HG02943 (cell line): ENCODE measurements around the gene FGD2.

Experiments used
- ATAC-seq: cut with Tn5 transposase; IDR thresholded peaks from one replicate; pipeline ENCODE4 v1.9.1; 2021; ENCODE audit warnings: mild to moderate bottlenecking, low read depth, moderate library complexity; ENCODE audit not compliant: unreplicated experiment

Gene FGD2

GRCh38 chr6:36969988-36970891, 35.2 kb upstream of the FGD2 start:
- no peak for ATAC-seq

DNA sequence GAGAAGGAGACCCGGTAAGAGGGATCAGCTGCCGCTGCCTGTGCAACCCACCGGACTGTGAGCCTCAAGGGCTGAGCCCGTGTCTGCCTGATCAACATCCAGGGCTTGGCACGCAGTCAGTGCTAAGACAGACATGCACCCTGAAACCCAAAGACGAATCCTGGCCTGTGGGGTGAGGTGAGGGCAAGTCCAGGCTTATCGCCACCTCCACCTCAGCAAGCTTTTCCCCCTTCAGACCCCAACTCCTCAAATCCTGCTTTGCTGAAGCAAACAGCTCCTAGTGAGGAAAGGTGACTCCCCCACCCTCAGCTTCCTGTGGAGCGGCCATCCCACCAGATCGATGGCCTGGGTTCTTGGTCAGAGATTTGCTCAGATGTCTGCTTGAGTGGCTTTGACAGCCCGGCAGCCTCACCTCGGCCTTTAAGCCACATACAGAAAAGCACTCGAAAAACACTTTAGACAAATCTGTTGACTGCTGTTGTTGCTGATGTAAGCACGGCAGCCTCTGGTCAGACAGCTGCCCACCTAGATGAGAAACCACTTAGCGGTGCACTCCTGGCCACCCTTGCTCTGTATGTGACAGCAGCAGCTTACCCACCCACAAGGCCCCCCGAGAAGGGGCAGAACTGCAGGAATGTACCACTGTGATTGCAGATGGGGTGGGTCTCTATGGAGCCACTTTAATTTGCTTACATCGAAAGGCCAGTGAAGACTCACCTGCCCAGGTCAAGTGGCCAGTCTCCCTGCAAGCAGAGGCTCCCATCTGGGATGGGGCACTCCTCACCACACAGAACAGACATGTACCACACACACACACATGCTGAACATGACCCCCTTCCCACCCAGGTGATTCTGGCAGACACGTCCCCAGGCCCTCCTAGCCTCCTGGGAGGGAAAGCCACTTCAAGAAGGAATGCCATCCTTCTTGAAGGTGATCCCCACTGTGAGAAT, 34.3 kb upstream of the FGD2 start:
- no peak for ATAC-seq

DNA sequence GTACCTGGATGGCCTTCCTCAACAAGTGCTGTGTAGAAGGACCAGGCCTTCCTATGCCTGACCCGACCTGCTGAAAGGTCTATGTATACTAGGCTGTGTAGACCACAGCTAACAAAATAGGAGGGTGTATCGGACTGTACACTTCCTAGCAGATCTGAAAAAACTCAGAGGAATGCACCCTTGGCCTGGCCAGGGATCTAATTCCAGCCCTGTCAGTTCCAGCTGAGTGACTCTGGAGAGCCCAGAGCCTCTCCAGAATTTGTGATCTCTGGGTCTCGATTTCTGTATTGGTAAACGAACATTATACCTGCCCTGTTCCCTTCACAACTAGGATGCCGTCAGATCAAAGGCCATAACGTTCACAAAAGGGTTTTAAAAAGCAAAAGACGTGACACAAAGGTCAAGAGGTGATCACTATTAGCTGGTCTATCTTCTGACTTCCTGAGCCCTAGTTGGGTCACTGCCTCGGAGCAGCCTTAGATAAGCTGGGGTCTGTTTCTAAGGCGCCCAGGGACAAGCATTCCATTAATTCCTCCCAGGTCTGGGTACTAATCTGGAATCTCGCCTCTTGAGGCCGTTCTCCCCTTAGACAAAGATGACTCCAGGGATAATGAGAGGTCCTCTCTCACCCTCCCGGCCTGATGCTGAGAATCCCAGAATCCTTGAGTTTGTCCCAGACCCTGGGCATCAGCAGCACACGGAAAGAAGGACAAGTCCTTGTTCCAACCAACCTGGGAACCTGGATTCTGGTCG, 33.4 kb upstream of the FGD2 start:
- no peak for ATAC-seq

GRCh38 chr6:36973190-36973589, 32.3 kb upstream of the FGD2 start:
- no peak for ATAC-seq

DNA sequence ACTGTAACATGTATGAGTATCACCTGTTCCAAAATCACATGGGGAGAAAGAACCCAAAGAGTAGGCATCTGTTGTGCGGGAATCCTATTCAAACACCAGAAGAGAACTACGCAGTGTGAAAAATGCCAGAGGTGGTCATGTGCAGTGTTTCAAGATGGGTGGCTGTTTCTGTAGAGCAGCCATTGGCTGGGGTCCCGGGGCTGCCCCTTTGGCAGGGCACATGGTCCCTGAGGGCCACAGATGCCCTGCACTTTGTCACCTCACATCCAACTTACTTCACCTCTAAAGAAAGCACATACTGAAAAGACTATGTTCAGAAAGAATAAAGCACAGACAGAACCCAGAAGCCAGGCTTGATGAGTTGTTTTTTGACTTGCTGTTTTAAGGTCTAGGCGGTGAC, 31.8 kb upstream of the FGD2 start:
- ATAC-seq: no peak

- ATAC-seq: no peak
Measured at GRCh38 chr6:36975231-36976006, 30.0 kb upstream of the FGD2 start.

GRCh38 chr6:36976007-36976264, 29.5 kb upstream of the FGD2 start:
- no peak for ATAC-seq

- no peak for ATAC-seq
Measured at GRCh38 chr6:36976509-36976908, 28.9 kb upstream of the FGD2 start.

DNA sequence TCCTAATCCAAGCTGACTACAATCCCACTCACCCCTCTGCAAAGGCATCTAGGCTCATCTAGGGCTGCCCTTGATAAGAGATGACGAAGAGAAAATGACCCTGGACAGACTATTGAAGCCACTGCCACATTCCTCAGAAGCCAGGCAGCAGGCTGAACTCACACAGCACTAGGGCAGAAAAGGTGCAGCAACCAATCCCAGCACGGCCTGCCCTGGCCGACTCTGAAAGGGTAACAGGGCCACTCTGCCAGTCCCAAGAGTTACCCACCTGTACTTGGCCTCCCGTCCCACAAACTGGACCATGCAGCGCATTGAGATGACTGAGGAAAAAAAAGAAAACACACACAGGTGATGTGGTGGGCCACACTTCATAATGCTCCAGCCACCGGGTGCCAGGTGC, 28.5 kb upstream of the FGD2 start:
- no peak for ATAC-seq

GRCh38 chr6:36977470-36977941, 27.9 kb upstream of the FGD2 start:
- ATAC-seq: no peak

DNA sequence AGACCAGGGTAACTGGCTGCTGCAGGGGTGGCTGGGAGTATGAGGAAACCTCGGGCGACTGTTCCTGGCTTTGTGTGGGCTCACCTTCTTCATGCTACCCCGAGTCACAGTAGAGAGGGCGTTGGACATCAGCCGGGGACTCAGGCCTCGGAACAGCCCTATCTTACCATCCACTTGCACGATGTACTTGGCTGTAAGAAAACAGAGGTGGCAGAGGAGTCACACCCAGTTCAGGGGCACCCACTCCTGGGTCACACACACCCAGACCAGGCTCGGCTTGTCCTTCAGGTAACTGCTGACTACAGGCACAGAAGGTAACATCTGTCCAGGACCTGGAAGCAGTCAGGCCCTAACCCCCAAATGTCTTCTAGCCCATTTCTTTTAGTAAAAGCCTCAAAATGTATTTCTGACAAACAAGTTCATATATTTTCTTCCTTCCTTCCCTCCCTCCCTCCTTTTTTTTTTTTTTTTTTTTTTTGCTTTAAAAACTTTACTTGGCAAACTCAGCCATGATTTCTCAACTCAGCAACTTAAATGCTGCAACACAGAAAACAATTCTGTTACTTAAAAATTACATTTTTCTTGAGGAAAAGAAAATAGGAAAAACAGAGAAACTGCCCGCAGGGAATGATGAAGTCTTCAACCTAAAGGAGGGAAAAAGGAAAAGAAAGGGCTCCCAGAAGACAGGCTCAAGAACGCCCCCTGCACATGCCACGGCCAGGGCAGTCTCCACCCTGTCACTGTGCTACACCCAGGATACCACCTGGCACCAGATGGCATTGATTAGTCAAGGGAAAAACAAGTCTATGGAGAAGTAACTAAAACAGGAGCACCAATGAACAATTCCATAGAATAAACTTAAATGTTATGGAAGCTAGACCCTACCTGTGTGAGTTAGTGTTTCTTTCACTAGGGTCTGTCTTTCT, 26.8 kb upstream of the FGD2 start:
- no peak for ATAC-seq

GRCh38 chr6:36979347-36979742, 26.1 kb upstream of the FGD2 start:
- ATAC-seq: no peak

- ATAC-seq: no peak
Measured at GRCh38 chr6:36980129-36980528, 25.3 kb upstream of the FGD2 start.

GRCh38 chr6:36980876-36981619, 24.4 kb upstream of the FGD2 start:
- no peak for ATAC-seq

GRCh38 chr6:36983538-36983937, 21.9 kb upstream of the FGD2 start:
- no peak for ATAC-seq

GRCh38 chr6:36984581-36985416, 20.7 kb upstream of the FGD2 start:
- no peak for ATAC-seq

- ATAC-seq: no peak
Measured at GRCh38 chr6:36985417-36985807, 20.0 kb upstream of the FGD2 start.
